ENCODE data around the gene BLVRA. TPM values are rescaled to one million over a fixed set of nuclear protein-coding genes. Genes with fewer than 3 reads are reported as not detected.
A peak's percentile ranks its signal among the peaks of the same experiment; 100 is the strongest.

BLVRA gene
- total RNA-seq, 1 experiment from 2014 or later, result 36.4 TPM

DNA sequence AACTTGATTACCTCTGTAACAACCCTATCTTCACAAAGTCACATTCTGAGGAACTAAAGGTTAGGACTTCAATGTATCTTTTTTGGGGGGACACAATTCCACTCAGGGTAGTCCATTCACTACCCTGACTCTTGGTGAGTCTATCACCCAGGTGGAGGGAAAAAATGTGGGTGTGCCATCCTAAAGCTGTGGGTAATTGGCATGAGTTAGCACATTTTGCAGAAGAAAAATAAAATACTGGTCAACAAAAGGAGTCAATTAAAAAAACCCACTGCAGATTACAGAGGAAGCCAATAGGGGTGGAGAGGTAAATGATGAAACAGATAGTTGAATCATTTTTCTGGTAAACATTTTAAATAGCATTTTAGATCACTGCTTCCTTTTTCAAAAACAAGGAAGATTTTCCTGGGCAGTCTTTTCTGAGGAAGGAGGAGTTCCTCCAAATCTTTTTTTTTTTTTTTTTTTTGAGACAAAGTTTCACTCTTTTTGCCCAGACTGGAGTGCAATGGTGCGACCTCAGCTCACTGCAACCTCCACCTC is 5.1 kb upstream of the BLVRA start:
- peak in 1 of 2 experiments; percentile 50 for DNase-seq

DNA sequence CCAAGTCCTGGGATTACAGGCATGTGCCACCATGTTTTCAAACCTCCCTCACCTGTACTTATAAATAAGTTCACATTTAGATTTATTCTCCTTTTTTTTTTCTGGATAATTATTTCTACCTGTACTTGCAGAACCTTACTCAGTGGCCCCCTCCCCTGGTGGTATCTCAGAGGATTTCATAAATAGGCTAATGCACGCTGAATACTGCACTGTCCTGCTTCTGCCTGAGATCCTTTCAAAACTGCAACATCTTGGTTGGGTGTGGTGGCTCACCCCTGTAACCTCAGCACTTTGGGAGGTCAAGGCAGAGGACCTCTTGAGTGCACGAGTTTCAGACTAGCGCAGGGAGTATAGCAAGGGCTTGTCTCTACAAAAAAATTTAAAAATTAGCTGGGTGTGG is 4.6 kb upstream of the BLVRA start:
- H3K79me2 ChIP-seq (ENCODE audit: low read depth), result no peaks in the 10 kb centered on the region; the same call in 1 of the 2 replicates
- H3K9me2 ChIP-seq (ENCODE audit: insufficient read depth), result no peaks in the 10 kb centered on the region
- no peaks in the 10 kb centered on the region for H4K20me1 ChIP-seq (ENCODE audit: insufficient read depth)
- H3K27me3 ChIP-seq (ENCODE audit: insufficient read depth, low read depth), result no peaks in the 10 kb centered on the region
- intact Hi-C loops (cut with micrococcal nuclease; ENCODE audit: unreplicated experiment), result no loop called here
- peaks cover 40% of the 10 kb centered on the region for H3K4me1 ChIP-seq (replicated peaks; ENCODE audit: insufficient read depth)
- H3K4me3 ChIP-seq, result no peak overlapping the region
- H3K4me2 ChIP-seq, result peak overlapping the region; percentile 19; the same call in 1 of the 2 replicates
- ChIA-PET CTCF (interaction anchor here (0.7 kb wide), 1 partner anchor 30 kb away, joined by 3 read pairs; no protein-coding TSS in a partner anchor), POLR2A (ENCODE audit: unreplicated experiment) (no interaction called here)
- H3K9me3 ChIP-seq (ENCODE audit: insufficient read depth, low read depth), result no peaks in the 10 kb centered on the region
- no peaks in the 10 kb centered on the region for H3K36me3 ChIP-seq (ENCODE audit: low read depth)
- peaks cover 20% of the 10 kb centered on the region for H3F3A ChIP-seq (ENCODE audit: insufficient read depth, low read depth)
- H2AFZ ChIP-seq, result no peak overlapping the region
- TF ChIP-seq EZH2 (IDR thresholded peaks at IDR 0.05; ENCODE audit: low read depth), result no peak
- TF ChIP-seq, protein P1, sequence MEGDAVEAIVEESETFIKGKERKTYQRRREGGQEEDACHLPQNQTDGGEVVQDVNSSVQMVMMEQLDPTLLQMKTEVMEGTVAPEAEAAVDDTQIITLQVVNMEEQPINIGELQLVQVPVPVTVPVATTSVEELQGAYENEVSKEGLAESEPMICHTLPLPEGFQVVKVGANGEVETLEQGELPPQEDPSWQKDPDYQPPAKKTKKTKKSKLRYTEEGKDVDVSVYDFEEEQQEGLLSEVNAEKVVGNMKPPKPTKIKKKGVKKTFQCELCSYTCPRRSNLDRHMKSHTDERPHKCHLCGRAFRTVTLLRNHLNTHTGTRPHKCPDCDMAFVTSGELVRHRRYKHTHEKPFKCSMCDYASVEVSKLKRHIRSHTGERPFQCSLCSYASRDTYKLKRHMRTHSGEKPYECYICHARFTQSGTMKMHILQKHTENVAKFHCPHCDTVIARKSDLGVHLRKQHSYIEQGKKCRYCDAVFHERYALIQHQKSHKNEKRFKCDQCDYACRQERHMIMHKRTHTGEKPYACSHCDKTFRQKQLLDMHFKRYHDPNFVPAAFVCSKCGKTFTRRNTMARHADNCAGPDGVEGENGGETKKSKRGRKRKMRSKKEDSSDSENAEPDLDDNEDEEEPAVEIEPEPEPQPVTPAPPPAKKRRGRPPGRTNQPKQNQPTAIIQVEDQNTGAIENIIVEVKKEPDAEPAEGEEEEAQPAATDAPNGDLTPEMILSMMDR (conservative IDR thresholded peaks at IDR 0.05), result peak; percentile 27; the same call in 1 of the 2 replicates
- BruUV-seq (replicated peaks), result no TSS peak
- no peak for DNase-seq
- peak overlapping the region; percentile 9 for H3K27ac ChIP-seq

More for the DNA sequence above, 5.1 kb upstream of the BLVRA start:
- Histone ChIP-seq H3K4me2 (peak overlapping the region; percentile 19), H3K9me3 (ENCODE audit: insufficient read depth, low read depth) (no peaks in the 10 kb centered on the region), H4K20me1 (ENCODE audit: insufficient read depth) (no peaks in the 10 kb centered on the region), H3K36me3 (ENCODE audit: low read depth) (no peaks in the 10 kb centered on the region), H3F3A (ENCODE audit: insufficient read depth, low read depth) (peaks cover 20% of the 10 kb centered on the region), H3K27me3 (ENCODE audit: insufficient read depth, low read depth) (no peaks in the 10 kb centered on the region), H3K4me1 (replicated peaks; ENCODE audit: insufficient read depth) (peaks cover 40% of the 10 kb centered on the region), H3K4me3 (no peak overlapping the region), H3K9me2 (ENCODE audit: insufficient read depth) (no peaks in the 10 kb centered on the region), H3K79me2 (ENCODE audit: low read depth) (no peaks in the 10 kb centered on the region), H2AFZ (no peak overlapping the region), H3K27ac (peak overlapping the region; percentile 9)
- TF ChIP-seq, protein P1 (conservative IDR thresholded peaks at IDR 0.05), result no peak
- TF ChIP-seq EZH2 (IDR thresholded peaks at IDR 0.05; ENCODE audit: low read depth), result no peak
- intact Hi-C loops (cut with micrococcal nuclease; ENCODE audit: unreplicated experiment), result no loop called here
- ChIA-PET POLR2A (ENCODE audit: unreplicated experiment) (no interaction called here), CTCF (no interaction called here)
- no TSS peak for BruUV-seq (replicated peaks)

DNA sequence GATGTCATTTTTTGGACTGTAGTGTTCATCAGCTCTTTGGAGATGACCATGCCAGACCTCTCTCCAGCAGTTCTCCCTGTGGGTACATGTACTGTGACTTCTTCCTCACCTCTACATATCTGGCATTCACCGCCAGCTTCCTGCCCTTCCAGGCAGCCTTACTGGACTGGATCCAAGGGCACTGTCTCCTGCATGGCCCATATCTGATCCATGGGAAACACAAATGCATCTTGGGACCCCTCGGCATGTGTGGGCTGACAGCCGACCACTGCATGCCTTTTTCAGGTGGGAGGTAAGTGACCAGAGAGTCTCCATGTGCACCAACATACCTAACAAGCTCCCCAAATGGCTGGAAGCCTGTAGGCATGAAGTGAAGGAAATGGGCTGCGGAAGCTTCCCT is 3.9 kb upstream of the BLVRA start:
- ChIA-PET CTCF (interaction anchor here (0.7 kb wide), 1 partner anchor 30 kb away, joined by 3 read pairs; no protein-coding TSS in a partner anchor), POLR2A (ENCODE audit: unreplicated experiment) (no interaction called here)
- H4K20me1 ChIP-seq (ENCODE audit: insufficient read depth), result no peaks in the 10 kb centered on the region
- H3K4me3 ChIP-seq, result no peak overlapping the region
- no peaks in the 10 kb centered on the region for H3K9me3 ChIP-seq (ENCODE audit: insufficient read depth, low read depth)
- H2AFZ ChIP-seq, result no peak overlapping the region
- TF ChIP-seq, protein P1 (conservative IDR thresholded peaks at IDR 0.05), result no peak
- no peak for TF ChIP-seq EZH2 (IDR thresholded peaks at IDR 0.05; ENCODE audit: low read depth)
- DNase-seq, result no peak
- H3K79me2 ChIP-seq (ENCODE audit: low read depth), result peaks cover 8% of the 10 kb centered on the region
- intact Hi-C loops (cut with micrococcal nuclease; ENCODE audit: unreplicated experiment), result no loop called here
- H3K27ac ChIP-seq, result no peak overlapping the region
- peaks cover 46% of the 10 kb centered on the region for H3K4me1 ChIP-seq (replicated peaks; ENCODE audit: insufficient read depth)
- BruUV-seq (replicated peaks), result no TSS peak
- peaks cover 26% of the 10 kb centered on the region for H3F3A ChIP-seq (ENCODE audit: insufficient read depth, low read depth)
- no peaks in the 10 kb centered on the region for H3K36me3 ChIP-seq (ENCODE audit: low read depth)
- no peaks in the 10 kb centered on the region for H3K27me3 ChIP-seq (ENCODE audit: insufficient read depth, low read depth)
- H3K9me2 ChIP-seq (ENCODE audit: insufficient read depth), result no peaks in the 10 kb centered on the region
- H3K4me2 ChIP-seq, result no peak overlapping the region
